Astrocyte (in vitro differentiated cells and primary cell): Measurements from ENCODE around the gene PDZD2. TPM values are rescaled to one million over a fixed set of nuclear protein-coding genes. Genes with fewer than 3 reads are reported as not detected.

Experiments
- DNase-seq: peaks from one replicate; pipeline ENCODE4 v3.0.0-alpha.2; 2010; ENCODE audit warnings: low read depth
- FAIRE-seq: peaks from 2 replicates; lab custom pipeline; 2011; peaks lifted over from hg19 to GRCh38; lab: Jason Lieb, UNC
- H2AFZ ChIP-seq: 2 replicates; pipeline ENCODE4 v1.6.0; 2012; ENCODE audit warnings: low read depth, low read length, inconsistent platforms
- H3K27ac ChIP-seq: 2 replicates; pipeline ENCODE4 v1.5.1; 2011; ENCODE audit warnings: low read depth, low read length, inconsistent platforms
- H3K27me3 ChIP-seq: 2 replicates; pipeline ENCODE4 v1.6.0; 2011; ENCODE audit warnings: low read length, inconsistent platforms; ENCODE audit not compliant: insufficient read depth
- H3K36me3 ChIP-seq: 2 replicates; pipeline ENCODE4 v1.5.1; 2011; ENCODE audit warnings: low read length, inconsistent platforms; ENCODE audit not compliant: insufficient read depth
- H3K4me1 ChIP-seq: 2 replicates; pipeline ENCODE4 v1.5.1; 2011; ENCODE audit warnings: low read length, inconsistent platforms; ENCODE audit not compliant: insufficient read depth
- H3K4me2 ChIP-seq: 2 replicates; pipeline ENCODE4 v1.6.0; 2012; ENCODE audit warnings: low read length, inconsistent platforms
- H3K4me3 ChIP-seq: 2 replicates; pipeline ENCODE4 v1.5.1; 2011; ENCODE audit warnings: low read depth, mild to moderate bottlenecking, low read length, inconsistent platforms; ENCODE audit not compliant: insufficient read depth
- H3K79me2 ChIP-seq: 2 replicates; pipeline ENCODE4 v1.6.0; 2012; ENCODE audit warnings: mild to moderate bottlenecking, low read length, inconsistent platforms; ENCODE audit not compliant: insufficient read depth
- H3K9ac ChIP-seq: 2 replicates; pipeline ENCODE4 v1.6.0; 2012; ENCODE audit warnings: mild to moderate bottlenecking, low read length, inconsistent platforms
- H3K9me3 ChIP-seq: 2 replicates; pipeline ENCODE4 v1.5.1; 2012; ENCODE audit warnings: low read depth, mild to moderate bottlenecking, low read length, inconsistent platforms; ENCODE audit not compliant: insufficient read depth
- H4K20me1 ChIP-seq: 2 replicates; pipeline ENCODE4 v1.6.0; 2012; ENCODE audit warnings: low read length, inconsistent platforms; ENCODE audit not compliant: insufficient read depth
- H3K27ac Mint-ChIP-seq: one replicate; pipeline ENCODE4 v1.8.0; 2021; ENCODE audit warnings: mild to moderate bottlenecking, mixed read lengths; ENCODE audit not compliant: unreplicated experiment
- H3K27me3 Mint-ChIP-seq: one replicate; pipeline ENCODE4 v1.8.0; 2021; ENCODE audit warnings: low read depth, mixed read lengths; ENCODE audit not compliant: unreplicated experiment
- H3K36me3 Mint-ChIP-seq: one replicate; pipeline ENCODE4 v1.8.0; 2021; ENCODE audit warnings: low read depth, mixed read lengths; ENCODE audit not compliant: unreplicated experiment
- H3K4me1 Mint-ChIP-seq: one replicate; pipeline ENCODE4 v1.8.0; 2021; ENCODE audit warnings: low read depth, mixed read lengths; ENCODE audit not compliant: unreplicated experiment
- H3K4me3 Mint-ChIP-seq: one replicate; pipeline ENCODE4 v1.8.0; 2021; ENCODE audit warnings: mild to moderate bottlenecking, moderate library complexity, mixed read lengths; ENCODE audit not compliant: unreplicated experiment
- H3K9me3 Mint-ChIP-seq: one replicate; pipeline ENCODE4 v1.8.0; 2021; ENCODE audit warnings: mild to moderate bottlenecking, mixed read lengths; ENCODE audit not compliant: unreplicated experiment
- EZH2 ChIP-seq: IDR thresholded peaks from 2 replicates; pipeline ENCODE4 v1.6.1; 2012; ENCODE audit warnings: mild to moderate bottlenecking, low read length, inconsistent platforms; ENCODE audit not compliant: insufficient read depth
- total RNA-seq: library from RNA; stranded (reverse); gene quantifications from 2 replicates; pipeline ENCODE4 v1.2.1, GENCODE V29; 2021
- TF ChIP-seq, protein P1 (sequence below): IDR thresholded peaks from 2 replicates; pipeline ENCODE4 v1.5.1; 2011; ENCODE audit warnings: low read depth, mild to moderate bottlenecking, inconsistent platforms, low read length, moderate library complexity; ENCODE audit not compliant: insufficient read depth

The PDZD2 gene
- total RNA-seq, 1 donor from 2014 or later = 10.3 TPM

DNA sequence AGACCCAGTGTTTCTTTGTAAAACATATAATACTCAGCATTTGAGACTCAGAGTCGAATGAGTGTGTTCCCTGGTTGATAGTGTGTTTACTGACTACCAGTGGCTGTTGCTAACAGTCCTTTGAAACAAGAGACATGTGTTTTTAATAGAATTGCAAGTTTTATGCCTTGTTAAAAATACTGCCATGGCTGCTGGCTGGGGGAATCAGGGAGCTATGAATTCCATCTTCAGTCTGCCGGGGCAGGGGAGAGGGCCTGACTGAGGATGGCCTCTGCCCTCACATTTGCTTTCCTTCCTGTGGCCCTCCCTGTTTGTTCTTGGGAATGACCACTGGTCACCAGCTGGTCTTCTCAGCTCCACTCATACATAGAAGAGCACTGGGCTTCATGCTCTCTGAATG is 63.8 kb downstream of the PDZD2 start:
- H3K4me1 ChIP-seq = no peaks in the 10 kb centered on the region
- no peak for TF ChIP-seq EZH2
- TF ChIP-seq, protein P1, sequence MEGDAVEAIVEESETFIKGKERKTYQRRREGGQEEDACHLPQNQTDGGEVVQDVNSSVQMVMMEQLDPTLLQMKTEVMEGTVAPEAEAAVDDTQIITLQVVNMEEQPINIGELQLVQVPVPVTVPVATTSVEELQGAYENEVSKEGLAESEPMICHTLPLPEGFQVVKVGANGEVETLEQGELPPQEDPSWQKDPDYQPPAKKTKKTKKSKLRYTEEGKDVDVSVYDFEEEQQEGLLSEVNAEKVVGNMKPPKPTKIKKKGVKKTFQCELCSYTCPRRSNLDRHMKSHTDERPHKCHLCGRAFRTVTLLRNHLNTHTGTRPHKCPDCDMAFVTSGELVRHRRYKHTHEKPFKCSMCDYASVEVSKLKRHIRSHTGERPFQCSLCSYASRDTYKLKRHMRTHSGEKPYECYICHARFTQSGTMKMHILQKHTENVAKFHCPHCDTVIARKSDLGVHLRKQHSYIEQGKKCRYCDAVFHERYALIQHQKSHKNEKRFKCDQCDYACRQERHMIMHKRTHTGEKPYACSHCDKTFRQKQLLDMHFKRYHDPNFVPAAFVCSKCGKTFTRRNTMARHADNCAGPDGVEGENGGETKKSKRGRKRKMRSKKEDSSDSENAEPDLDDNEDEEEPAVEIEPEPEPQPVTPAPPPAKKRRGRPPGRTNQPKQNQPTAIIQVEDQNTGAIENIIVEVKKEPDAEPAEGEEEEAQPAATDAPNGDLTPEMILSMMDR = no peak
- no peaks in the 10 kb centered on the region for H3K79me2 ChIP-seq
- no peak for FAIRE-seq
- peaks cover 5% of the 10 kb centered on the region for H3K27me3 ChIP-seq
- H3K36me3 ChIP-seq = no peaks in the 10 kb centered on the region
- H3K9me3 ChIP-seq = no peaks in the 10 kb centered on the region
- Mint-ChIP-seq H3K27me3 (peaks cover 4% of the 10 kb centered on the region), H3K4me1 (no peaks in the 10 kb centered on the region), H3K27ac (no peak overlapping the region), H3K4me3 (no peak overlapping the region), H3K36me3 (peaks cover 2% of the 10 kb centered on the region), H3K9me3 (peaks cover 1% of the 10 kb centered on the region)
- H2AFZ ChIP-seq = no peak overlapping the region
- H3K9ac ChIP-seq = no peak overlapping the region
- H3K4me3 ChIP-seq = no peak overlapping the region
- no peak for DNase-seq
- no peak overlapping the region for H3K27ac ChIP-seq
- H4K20me1 ChIP-seq = no peaks in the 10 kb centered on the region
- H3K4me2 ChIP-seq = no peak overlapping the region

DNA sequence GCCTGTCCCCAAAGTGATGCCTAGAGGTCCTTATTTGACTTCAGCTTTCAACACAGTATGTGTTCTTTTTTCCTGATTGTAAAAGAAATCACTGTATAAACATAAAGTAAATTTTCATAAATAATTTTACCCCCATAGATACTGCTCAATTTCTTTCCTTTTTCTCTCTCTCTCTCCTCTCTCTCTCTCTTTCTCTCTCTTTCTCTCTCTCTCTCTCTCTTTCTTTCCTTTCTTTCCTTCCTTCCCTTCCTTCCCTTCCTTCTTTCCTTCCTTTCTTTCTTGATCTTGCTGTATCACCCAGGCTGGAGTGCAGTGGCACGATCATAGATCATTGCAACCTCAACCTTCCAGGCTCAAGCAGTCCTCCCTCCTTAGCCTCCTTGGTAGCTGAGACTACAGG is 64.8 kb downstream of the PDZD2 start:
- Histone ChIP-seq H3K4me1 (no peaks in the 10 kb centered on the region), H3K9me3 (no peaks in the 10 kb centered on the region), H4K20me1 (no peaks in the 10 kb centered on the region), H3K9ac (no peak overlapping the region), H3K36me3 (no peaks in the 10 kb centered on the region), H3K4me2 (no peak overlapping the region), H3K27me3 (peaks cover 5% of the 10 kb centered on the region), H3K4me3 (no peak overlapping the region), H2AFZ (no peak overlapping the region), H3K27ac (no peak overlapping the region), H3K79me2 (no peaks in the 10 kb centered on the region)
- TF ChIP-seq, protein P1 = no peak
- no peak for TF ChIP-seq EZH2
- DNase-seq = no peak
- no peak overlapping the region for H3K27ac Mint-ChIP-seq
- peaks cover 4% of the 10 kb centered on the region for H3K27me3 Mint-ChIP-seq
- no peak for FAIRE-seq
- H3K36me3 Mint-ChIP-seq = peaks cover 2% of the 10 kb centered on the region
- H3K9me3 Mint-ChIP-seq = peaks cover 1% of the 10 kb centered on the region
- no peak overlapping the region for H3K4me3 Mint-ChIP-seq
- no peaks in the 10 kb centered on the region for H3K4me1 Mint-ChIP-seq

- FAIRE-seq = no peak
- H3K4me1 Mint-ChIP-seq = no peaks in the 10 kb centered on the region
- Histone ChIP-seq H4K20me1 (no peaks in the 10 kb centered on the region), H3K9ac (no peak overlapping the region), H3K4me3 (no peak overlapping the region), H3K27ac (no peak overlapping the region), H3K79me2 (no peaks in the 10 kb centered on the region), H3K27me3 (peaks cover 5% of the 10 kb centered on the region), H3K9me3 (no peaks in the 10 kb centered on the region), H2AFZ (no peak overlapping the region), H3K4me2 (no peak overlapping the region), H3K36me3 (no peaks in the 10 kb centered on the region), H3K4me1 (no peaks in the 10 kb centered on the region)
- TF ChIP-seq EZH2 = no peak
- TF ChIP-seq, protein P1 = no peak
- DNase-seq = no peak
- H3K27ac Mint-ChIP-seq = no peak overlapping the region
- no peaks in the 10 kb centered on the region for H3K36me3 Mint-ChIP-seq
- H3K27me3 Mint-ChIP-seq = no peaks in the 10 kb centered on the region
- no peak overlapping the region for H3K4me3 Mint-ChIP-seq
- H3K9me3 Mint-ChIP-seq = no peaks in the 10 kb centered on the region
Observed at GRCh38 chr5:31706186-31706585, 67.3 kb downstream of the PDZD2 start.
